GM21717 (cell line): Measurements from ENCODE around the gene RFX4.

Experiments
- ATAC-seq: cut with Tn5 transposase; IDR thresholded peaks from one replicate; pipeline ENCODE4 v1.9.1; 2021; ENCODE audit warnings: mild to moderate bottlenecking, moderate library complexity; ENCODE audit not compliant: unreplicated experiment

The RFX4 gene

DNA sequence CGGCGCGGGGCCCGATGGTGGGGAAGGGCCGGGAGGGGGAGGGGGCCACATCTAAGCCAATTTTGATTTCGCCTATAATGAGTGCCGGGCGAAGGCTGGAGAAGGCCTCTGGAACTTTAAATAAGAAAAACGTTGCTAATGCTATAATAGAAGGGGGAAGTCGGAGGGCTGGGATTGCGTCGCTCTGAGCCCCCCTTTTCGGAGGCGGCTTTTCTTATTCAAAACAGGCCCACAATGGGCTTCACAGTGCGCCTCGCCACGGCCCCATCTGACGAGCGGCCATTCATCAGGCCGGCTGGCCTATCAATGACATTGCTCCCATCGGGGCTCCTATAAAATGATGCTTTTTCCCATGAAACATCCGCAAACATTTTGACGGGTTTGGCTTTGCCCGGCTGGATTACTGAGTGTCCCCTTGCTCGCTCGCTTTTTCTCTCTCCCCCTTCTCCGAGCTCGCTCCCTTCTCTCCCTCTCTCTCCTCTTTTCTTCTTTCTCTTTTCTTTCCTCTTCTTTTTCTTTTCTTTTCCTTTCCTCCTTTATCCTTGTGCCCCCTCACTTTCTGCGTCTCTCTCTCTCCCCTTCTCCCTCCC lies at the start of gene RFX4:
RFX4 (plus strand) TSS at position 364 of the 590 bp plus-strand sequence. CDS start 317 bp downstream, outside the sequence.
- no peak for ATAC-seq

DNA sequence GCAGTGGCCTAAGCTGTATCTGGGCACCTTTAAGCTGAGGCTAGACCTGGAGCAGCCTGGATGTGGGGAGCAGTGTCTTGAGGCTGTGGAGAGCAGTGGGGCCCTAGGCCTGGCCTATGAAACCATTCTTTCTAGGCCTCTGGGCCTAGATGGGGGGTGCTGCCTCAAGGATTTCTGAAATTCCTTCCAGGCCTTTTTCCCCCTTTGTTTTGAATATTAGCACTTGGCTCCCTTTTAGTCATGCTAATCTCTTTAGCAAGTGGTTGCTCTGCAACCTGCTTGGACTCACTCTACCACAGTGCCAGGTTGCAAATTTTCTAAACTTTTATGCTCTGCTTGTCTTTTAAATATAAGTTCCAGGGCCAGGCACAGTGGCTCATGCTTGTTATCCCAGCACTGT lies 41.6 kb upstream of the RFX4 start:
- no peak for ATAC-seq

DNA sequence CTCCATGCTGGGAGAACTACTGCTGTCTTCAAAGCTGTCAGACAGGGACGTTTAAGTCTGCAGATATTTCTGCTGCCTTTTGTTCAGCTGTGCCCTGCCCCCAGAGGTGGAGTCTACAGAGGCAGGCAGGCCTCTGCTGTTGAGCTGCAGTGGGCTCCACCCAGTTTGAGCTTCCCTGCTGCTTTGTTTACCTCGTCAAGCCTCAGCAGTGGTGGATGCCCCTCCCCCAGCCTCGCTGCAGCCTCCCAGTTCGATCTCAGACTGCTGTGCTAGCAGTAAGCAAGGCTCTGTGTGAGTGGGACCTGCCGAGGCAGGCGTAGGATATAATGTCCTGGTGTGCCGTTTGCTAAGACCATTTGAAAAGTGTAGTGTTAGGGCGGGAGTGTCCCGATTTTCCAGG lies 31.4 kb upstream of the RFX4 start:
- ATAC-seq: no peak

DNA sequence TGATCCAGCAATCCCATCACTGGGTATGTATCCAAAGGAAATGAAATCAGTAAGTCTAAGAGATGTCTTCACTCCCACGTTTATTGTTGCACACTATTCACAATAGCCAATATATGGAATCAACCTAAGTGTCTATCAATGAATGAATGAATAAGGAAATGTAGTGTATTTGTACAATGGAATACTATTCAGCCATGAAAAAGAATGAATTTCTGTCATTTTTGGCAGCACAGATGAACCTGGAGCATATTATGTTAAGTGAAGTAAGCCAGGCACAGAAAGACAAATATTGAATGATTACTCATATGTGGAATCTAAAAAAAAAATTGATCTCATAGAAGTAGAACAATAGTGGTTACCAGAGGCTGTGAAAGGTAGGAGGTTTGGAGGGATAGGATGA lies 30.6 kb upstream of the RFX4 start:
- ATAC-seq: no peak

DNA sequence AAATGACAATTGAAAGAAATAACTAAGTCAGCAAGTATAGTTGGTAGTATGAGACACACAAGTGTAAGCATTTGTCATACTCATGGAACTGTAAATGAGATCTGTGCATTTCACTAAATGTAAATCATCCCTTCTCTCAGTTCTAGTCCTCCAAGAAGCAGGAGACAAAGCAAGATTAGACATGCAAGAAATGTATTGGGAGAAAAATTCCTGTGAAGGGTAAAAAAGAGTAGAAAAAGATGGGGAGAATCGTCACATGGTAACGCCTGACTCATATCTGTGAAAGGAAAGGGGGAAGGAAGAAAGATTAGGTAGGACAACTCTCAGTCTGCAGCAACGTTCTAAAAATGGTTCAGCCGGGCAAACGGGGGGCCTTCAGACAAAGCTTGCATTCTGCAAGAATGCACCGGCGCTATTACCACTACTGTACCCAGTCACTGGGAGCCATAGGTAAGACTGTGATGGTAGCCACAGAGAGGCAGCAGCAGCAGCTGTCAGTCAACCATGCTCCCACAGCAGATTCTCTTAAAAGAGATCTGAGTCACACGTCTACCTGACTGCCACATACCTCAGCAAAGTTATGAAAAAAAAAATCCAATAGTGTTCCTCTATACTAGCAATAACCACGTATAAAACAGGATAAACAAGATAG lies 18.0 kb upstream of the RFX4 start:
- no peak for ATAC-seq

DNA sequence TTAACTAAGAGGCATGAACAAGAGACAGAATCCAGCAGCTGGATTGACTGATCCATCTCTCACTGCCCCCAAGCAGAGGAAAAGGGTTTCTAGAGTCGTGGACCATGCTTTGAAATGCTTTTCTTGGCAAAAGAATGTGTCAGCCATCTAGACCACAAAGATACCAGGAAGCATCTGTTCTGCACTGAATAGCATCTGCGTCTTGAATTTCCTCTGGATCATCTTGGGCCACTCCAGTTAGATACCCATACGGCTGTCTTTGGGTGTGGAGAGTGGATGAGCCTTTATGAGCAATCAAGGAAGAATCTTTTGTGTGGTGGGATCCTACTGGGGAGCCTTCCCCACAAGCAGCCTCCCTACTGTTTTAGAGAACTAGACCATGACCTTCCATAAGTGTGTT lies 16.0 kb upstream of the RFX4 start:
- ATAC-seq: no peak

DNA sequence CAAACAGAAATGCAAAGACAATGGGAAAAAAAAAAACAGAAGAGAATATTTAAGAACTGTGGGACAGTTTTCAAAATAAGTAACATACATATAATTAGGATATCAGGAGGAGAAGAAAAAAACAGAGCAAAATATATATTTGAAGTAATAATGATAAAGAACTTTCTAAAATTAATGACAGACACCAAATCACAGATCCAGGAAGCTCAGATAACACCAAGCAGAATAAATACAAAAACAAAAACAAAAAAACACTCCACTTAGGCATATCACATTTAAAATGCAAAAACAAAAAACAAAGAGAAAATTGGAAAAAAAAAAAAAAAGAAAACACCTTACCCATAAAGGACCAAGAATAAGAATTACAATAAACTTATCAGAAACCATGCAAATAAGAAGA lies 9.6 kb upstream of the RFX4 start:
- ATAC-seq: no peak

DNA sequence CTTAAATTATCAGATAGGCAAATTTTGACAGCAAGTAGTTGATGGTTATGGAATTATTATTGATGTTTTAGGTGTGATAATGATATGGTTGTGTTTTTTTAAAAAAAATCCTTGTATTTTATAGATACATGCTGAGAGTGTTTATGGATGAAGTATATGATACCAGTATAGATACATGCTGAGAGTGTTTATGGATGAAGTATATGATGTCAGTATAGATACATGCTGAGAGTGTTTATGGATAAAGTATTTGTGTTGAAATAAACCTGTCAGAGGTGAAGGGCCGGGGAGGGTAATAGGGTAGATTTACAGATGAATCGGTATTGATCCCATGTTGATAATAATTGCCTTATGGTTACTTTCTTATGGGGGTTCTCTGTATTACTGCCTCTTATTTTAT lies 6.0 kb upstream of the RFX4 start:
- no peak for ATAC-seq

DNA sequence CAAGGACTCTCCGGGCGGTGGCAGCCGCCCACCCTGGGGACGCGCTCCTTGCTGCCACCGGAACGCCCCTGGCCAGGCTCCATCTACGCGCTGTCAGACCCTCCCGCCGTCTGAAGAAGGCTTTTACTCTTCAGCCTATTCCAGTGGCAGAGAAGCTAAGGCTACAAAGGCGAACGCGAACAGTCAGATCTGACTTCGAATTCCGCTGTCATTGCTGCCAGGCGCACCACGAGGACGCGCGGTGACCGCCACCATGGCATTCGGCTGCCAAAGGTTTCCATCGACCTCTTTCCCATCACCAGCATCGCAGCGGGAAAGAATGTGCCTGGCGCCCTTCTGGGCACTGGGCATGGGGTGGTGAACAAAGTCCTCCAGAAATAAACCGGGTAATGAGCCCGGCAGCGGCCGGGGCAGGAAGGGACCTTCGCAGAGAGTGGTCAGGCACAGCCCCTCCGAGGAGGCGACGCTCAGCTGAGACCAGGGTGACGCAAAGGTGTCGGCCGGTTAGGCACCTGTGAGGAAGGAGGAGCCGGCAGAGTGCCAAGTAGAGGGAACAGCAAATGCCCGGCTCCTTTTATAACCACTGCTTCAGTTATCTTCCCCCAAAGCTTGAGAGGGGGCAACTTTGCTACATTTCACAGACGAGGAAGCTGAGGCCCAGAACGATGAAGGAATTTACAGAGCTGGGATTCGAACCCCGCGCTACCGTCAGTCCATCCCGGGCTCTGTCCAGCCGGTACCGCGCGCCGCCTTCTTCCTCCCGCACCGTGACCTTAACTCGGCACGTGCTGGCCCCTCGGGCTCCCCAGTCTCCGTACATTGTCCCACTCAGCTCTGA lies 1.9 kb upstream of the RFX4 start:
- ATAC-seq: no peak

DNA sequence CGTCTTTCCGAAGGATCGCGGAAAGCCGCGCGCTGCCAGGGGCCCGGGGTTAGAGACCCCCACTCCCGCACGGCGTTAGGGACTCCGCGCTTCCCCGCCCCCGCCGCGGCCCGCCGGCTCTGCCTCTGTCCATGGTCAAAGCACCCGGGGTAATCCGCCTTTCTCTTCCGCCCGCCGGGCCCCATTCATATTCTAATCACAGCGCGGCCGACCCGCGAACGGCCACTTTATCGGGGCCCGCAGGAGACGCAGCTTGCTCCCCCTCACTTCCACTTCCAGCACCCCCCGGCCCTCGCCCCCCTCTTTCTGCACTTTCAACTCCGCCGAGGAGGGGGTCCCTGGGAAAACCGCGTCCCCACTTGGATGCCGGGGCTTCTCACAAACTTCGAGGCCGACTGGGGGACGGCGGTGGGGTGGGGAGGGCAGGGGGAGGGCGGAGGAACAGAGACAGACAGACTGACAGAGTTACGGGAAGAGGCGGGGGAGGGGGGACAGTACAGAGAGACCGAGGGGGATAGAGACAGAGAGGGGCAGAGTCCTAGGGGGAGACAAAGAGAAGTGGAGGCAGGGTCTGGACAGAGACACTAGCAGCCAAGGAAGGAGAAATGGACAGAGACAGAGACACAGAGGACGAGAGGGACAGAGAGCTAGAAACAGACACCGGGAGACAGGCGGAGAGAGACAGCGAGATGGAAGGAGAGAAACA lies 1.1 kb upstream of the RFX4 start:
- no peak for ATAC-seq

DNA sequence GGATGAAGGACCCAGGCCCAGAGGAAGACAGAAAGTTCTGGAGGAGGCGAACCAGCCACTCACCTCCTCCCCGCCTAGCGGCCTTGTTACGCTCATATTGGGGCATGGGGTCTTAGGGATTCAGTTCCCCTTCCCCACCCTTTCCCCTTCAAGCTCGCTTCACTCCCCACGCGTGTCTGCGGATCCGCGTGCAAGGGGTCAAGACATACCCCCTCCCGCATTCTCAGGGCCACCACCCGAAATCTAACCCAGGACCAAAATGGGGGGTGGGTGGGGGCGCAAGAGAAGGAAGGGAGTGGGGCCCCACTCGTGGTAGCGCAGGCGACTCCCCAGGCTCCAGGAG lies 584 bp upstream of the RFX4 start:
- no peak for ATAC-seq

DNA sequence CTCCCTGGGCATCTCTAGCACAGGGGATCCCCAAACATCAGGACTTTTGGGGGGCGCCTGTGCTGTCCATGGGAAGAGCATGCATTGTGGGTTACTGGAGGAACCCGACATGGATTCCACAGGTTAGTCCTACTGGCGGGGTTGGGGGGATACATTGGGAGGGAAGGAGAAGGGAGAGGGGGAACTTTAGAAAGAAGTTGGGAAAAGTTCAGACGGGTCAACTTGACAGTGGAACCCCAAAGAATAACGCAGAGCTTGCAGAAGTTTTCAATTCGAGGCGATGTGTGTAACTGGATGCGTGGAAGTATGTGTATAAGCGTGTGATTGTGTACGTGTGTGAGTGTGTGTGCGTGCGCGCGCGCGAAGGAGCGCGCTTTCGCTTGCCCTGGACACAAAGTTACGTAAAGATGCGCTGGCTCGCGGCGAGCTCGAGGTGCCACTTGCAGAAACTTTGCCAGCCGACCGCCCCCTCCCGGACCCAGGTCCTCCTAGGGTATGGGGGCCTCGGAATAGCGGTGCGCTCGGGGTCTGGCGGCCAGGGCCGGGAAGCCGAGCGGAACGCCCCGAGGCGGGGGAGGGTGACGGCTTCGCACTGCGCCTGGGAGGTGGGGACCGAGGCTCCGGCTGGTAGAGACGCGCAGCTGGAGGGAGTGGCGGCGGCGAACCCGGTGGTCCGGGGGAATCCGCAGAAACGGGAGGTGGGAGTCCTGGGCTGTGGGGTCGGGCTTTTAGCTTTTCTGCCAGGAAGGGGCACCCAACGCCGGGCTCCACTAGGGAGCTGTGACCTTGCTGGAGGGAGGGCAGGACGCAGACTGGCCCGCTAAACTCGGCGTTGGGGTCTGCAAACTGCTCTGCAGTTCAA lies 669 bp downstream of the RFX4 start:
- no peak for ATAC-seq

DNA sequence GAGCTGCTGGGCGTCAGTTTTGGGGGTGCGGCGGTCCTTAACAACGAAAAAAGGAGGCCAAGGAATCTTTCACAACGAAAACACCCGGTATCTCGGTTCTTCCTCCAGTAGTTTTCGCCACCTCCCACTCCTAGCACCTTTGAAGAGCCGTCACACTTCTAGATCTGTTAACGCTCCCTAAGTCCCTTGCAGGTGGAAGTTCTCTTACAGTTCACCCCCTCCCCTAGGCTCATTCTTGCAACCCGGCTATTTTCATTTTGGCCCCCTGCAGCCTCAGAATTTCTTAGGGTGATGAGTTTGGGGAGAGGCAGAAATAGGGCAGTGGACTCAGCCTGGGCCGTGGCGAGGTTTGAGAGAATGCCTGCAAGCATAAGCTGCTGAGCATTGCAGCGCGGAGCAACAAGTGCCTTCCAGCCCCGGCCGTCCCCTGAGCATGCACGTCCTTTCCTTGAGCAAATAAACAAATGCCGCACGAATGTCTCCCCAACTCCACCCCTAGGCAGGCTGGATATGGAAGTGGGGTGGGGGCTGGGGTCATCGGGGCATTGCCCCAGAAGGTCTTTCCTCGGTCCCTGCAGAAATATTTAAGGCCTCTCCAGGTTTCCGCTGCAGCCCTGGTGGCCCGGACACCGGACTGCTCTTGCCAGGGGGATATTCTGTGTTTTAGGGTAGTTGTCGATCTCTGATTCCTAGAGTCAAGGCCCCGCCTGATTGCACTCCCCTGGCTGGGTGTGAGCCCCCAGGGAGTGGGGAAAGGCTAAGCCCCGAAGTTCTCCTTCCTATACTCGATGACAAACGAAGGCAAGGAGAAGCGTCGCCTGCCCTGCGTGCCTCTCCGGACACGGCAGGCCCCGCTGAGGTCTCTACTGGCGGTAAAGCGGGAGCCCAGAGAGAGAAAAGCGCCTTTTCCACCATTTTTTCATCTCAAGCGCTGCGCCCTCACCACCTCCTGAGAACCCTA lies 1.6 kb downstream of the RFX4 start:
- no peak for ATAC-seq

DNA sequence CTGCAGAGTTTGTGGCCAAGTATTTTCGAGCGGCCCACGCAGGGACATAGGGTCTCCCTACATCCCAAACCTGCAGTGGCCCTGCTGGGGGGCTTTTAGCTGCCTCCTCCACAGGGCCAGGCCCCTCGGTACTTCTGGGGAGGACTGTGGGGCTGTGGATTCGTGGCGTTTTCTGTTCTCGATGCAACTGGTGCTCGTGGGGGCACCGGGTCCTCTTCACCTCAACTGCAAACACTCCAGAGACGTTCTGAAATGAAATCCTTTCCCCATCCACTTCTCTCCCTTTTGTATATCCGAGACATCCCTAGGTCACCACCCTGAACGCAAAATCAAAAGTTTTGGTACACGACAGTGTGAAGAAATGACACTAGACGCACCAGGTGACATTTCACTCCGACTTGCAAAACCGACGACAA lies 2.3 kb downstream of the RFX4 start:
- no peak for ATAC-seq

DNA sequence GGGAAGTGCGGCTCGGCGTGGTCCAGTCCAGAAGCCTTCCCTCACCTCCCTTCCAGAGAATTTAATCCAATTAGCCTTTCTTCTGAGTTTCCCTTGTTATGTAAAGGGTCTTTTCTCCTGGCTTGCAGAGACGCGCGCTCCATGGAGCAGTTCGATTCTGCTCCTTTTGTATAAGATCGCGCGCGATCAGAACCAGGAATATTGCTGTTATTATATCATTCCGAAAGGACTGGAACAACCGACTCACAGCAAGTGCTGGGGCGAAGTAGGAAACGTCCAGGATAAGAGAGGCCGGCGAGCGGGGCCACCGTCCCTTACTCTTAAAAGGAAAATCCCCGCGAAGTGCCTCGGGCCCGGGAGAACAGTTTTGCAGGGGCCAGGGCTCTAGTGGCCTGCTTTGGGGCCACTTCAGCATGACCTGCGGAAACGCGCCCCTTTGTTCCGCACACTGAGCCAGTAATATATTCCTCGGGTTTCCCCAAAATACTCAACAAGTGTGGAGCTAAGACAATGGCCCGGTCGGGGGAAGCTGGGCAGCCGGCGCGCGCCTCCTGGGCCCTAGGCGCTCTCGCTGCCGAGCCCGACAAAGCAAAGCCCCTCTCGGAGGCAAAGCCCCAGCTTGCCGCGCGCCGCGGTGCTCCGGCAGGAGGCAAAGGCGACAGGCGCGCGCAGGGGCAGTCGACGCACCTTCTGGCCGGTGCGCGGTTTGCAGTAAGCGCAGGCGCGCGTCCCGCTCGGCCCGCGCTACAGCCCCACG lies 2.9 kb downstream of the RFX4 start:
- no peak for ATAC-seq

DNA sequence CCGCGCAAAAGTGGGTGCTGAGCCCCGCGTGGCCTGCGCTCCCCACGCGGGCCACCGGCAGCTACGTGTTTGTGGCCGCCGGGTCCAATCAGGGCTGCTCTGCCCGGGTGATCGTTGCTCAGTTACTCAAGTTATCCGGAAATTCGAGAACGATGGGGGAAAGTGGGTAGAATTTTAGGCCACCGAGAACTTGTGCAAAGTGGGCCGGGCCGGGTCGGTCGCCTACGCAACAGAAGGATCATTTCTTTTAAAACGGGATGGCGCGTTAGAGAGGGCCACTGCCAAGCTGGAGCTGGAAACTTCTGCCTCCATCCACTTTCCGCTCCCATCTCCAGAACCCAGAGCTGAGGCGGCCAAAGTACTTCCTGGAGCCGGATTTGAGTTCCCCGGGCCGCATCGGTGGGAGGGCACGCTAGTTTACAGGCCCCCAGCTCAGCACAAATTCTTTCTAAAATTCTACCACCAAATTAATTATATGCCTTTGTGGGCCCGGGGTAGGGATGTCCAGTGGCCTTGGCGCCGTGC lies 3.5 kb downstream of the RFX4 start:
- no peak for ATAC-seq

DNA sequence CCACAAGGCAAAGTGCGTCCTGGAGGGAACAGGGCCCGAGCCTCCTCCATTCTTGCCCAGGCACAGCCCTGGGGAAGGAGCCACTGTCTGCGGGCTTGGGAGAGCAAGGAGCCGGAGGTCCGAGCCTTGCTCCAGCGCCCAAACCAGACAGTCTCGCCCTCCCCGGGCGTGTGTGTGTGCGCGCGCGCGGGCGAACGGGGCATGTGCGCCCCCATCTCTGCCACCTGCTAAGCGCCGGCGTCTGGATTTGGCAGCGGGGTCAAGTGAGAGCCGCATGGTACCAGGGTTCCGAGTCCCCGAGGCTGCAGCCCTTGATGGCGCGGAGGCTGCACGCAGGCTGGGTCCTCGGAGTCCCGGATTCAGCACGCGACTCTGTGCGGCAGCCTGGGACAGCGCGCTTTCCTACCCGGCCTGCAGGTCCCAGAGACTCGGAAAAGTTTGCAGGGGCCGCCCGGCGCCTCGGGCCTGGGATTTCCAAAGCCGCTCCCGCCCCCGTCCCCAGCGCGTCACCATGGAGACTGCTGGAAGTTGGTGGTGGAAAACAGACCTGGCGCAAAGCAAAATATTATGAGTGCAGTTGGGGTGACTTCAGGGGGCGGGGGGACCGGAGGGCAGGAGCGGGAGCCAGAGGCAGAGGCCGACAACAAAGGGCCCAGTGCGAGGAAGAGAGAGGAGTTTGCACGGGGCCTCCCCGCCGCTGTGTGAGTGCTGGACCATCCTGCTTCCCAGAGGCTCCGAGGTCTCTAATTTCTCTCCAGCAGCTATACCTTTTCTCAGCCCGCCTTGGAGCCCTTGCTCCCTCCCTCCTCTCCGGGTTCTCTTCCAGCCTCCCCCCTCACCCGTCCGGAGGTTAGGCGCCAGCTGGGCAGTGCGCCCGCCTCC lies 4.2 kb downstream of the RFX4 start:
- no peak for ATAC-seq

DNA sequence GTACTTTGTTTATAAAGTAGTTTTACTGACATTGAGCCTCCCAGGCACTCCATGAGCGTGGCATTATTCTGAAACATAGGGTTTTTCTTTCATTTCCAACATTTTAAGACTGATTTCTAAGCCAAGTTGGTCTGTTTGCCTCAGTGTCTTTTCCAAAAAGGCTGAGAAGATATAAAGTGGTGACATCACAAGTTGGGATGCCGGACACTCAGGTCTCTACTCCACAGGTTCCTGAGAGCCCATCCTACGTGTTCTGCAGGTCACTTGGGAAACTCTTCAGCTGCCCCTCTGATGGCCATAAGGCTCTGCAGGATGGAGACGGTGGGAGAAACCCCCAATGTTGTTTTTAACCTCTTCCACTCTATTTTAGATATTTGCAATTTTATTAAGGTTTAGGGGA lies 6.0 kb downstream of the RFX4 start:
- ATAC-seq: no peak
